HepG2 (cell line): ENCODE data around the gene LYZL2. TPM values are rescaled to one million over a fixed set of nuclear protein-coding genes. Genes with fewer than 3 reads are reported as not detected.

Source experiments
- ARNT ChIP-seq: fragments of 450-650 bp; IDR thresholded peaks from 2 replicates; pipeline ENCODE4 v1.6.1; 2017
- CENPT ChIP-seq: sonication (generic); formaldehyde crosslinking; IDR thresholded peaks from 2 replicates; pipeline ENCODE4 v1.8.0; 2022; ENCODE audit warnings: low read depth, mild to moderate bottlenecking, moderate library complexity, missing genetic modification reagents
- CHD4 ChIP-seq: fragments of 200-600 bp; sonication (generic); IDR thresholded peaks from 2 replicates; pipeline ENCODE4 v1.7.0; 2017; ENCODE audit warnings: mild to moderate bottlenecking, low read length, borderline replicate concordance
- ELF3 ChIP-seq: IDR thresholded peaks from 2 replicates; pipeline ENCODE4 v1.6.1; 2016; ENCODE audit warnings: missing genetic modification reagents, missing compliant biosample characterization
- ETV5 ChIP-seq: IDR thresholded peaks from 2 replicates; pipeline ENCODE4 v1.6.1; 2018; ENCODE audit warnings: missing biosample characterization, missing genetic modification reagents, inconsistent platforms, borderline replicate concordance
- GATAD1 ChIP-seq: IDR thresholded peaks from 2 replicates; pipeline ENCODE4 v1.6.1; 2016; ENCODE audit warnings: missing genetic modification reagents, missing compliant biosample characterization
- HMG20A ChIP-seq: IDR thresholded peaks from 2 replicates; pipeline ENCODE4 v1.6.1; 2016; ENCODE audit warnings: borderline replicate concordance
- HNRNPLL ChIP-seq: fragments of 200-400 bp; formaldehyde crosslinking; IDR thresholded peaks from 2 replicates; pipeline ENCODE4 v1.6.1; 2017; ENCODE audit warnings: mild to moderate bottlenecking, low read depth, low read length; ENCODE audit not compliant: poor library complexity, severe bottlenecking
- JARID2 ChIP-seq: sonication (generic); formaldehyde crosslinking; IDR thresholded peaks from 2 replicates; pipeline ENCODE4 v1.8.1; 2023; ENCODE audit warnings: missing genetic modification reagents, inconsistent platforms; ENCODE audit not compliant: insufficient replicate concordance
- JUN ChIP-seq: sonication (generic); formaldehyde crosslinking; IDR thresholded peaks from 2 replicates; pipeline ENCODE4 v1.4.0; 2020; ENCODE audit warnings: mild to moderate bottlenecking, missing genetic modification reagents
- RARG ChIP-seq: sonication (generic); formaldehyde crosslinking; IDR thresholded peaks from 2 replicates; pipeline ENCODE4 v1.4.0; 2020; ENCODE audit warnings: low read depth, mild to moderate bottlenecking, missing genetic modification reagents
- SIX1 ChIP-seq: sonication (generic); formaldehyde crosslinking; IDR thresholded peaks from 2 replicates; pipeline ENCODE4 v1.4.0; 2020; ENCODE audit warnings: missing genetic modification reagents, borderline replicate concordance
- SPEN ChIP-seq: sonication (generic); formaldehyde crosslinking; IDR thresholded peaks from 2 replicates; pipeline ENCODE4 v1.5.1; 2020; ENCODE audit warnings: low read depth, mild to moderate bottlenecking, missing genetic modification reagents
- TCF7L2 ChIP-seq: IDR thresholded peaks from 2 replicates; pipeline ENCODE4 v1.6.1; 2011; ENCODE audit warnings: mild to moderate bottlenecking, low read depth, low read length, moderate library complexity
- ZFP1 ChIP-seq: IDR thresholded peaks from 2 replicates; pipeline ENCODE4 v1.6.1; 2016
- ZFP36L1 ChIP-seq: sonication (generic); formaldehyde crosslinking; IDR thresholded peaks from 2 replicates; pipeline ENCODE4 v1.8.0; 2022; ENCODE audit warnings: mild to moderate bottlenecking, missing genetic modification reagents, moderate library complexity
- ZNF207 ChIP-seq: fragments of 450-650 bp; IDR thresholded peaks from 2 replicates; pipeline ENCODE4 v1.6.1; 2016; ENCODE audit warnings: antibody characterized with exemption, borderline replicate concordance
- ZNF225 ChIP-seq: sonication (generic); formaldehyde crosslinking; IDR thresholded peaks from 2 replicates; pipeline ENCODE4 v1.4.0; 2020; ENCODE audit warnings: mild to moderate bottlenecking, missing genetic modification reagents
- ZNF543 ChIP-seq: sonication (generic); formaldehyde crosslinking; IDR thresholded peaks from 2 replicates; pipeline ENCODE4 v1.4.0; 2020; ENCODE audit warnings: mild to moderate bottlenecking, missing genetic modification reagents
- ZNF670 ChIP-seq: sonication (generic); formaldehyde crosslinking; IDR thresholded peaks from 2 replicates; pipeline ENCODE4 v1.8.0; 2022; ENCODE audit warnings: mild to moderate bottlenecking, missing genetic modification reagents, borderline replicate concordance
- ZNF775 ChIP-seq: sonication (generic); formaldehyde crosslinking; IDR thresholded peaks from 2 replicates; pipeline ENCODE4 v1.4.0; 2020; ENCODE audit warnings: missing genetic modification reagents, mild to moderate bottlenecking, moderate library complexity, borderline replicate concordance
- polyA plus RNA-seq, 8 experiments: library from polyadenylated mRNA; depleted of rRNA in 3 of 8; stranded (reverse) in 7 of 8; unstranded in 1 of 8; fragments of >200 nt; fragmentation: Illumina TruSeq in 4 of 8; extraction: Trizol in 4 of 8; gene quantifications; 2 replicates each; pipeline versions ENCODE4 v1.2.1 to v1.2.3, GENCODE V29; 2011 to 2016; ENCODE audit warnings: low read depth in 4 of 8, missing spikeins in 1 of 8, mixed read lengths in 1 of 8; ENCODE audit not compliant: insufficient read depth in 1 of 8
- total RNA-seq, 5 experiments: library from RNA; depleted of rRNA; stranded (reverse); fragments of >200 nt; fragmentation: Illumina TruSeq; extraction: Trizol; gene quantifications; 2 replicates each; pipeline ENCODE4 v1.2.3, GENCODE V29; 2016; ENCODE audit warnings: low read depth in 1 of 5
- TF ChIP-seq, protein P1 (sequence below): sonication (generic); formaldehyde crosslinking; IDR thresholded peaks from 2 replicates; pipeline ENCODE4 v1.4.0; 2020; ENCODE audit warnings: mild to moderate bottlenecking, missing genetic modification reagents, borderline replicate concordance
- TF ChIP-seq, protein P2 (sequence below): fragments of 450-650 bp; IDR thresholded peaks from 2 replicates; pipeline ENCODE4 v1.6.1; 2017
- TF ChIP-seq, protein P3 (sequence below): IDR thresholded peaks from 2 replicates; pipeline ENCODE4 v1.6.1; 2016
- TF ChIP-seq, protein P4 (sequence below): sonication (generic); formaldehyde crosslinking; IDR thresholded peaks from 2 replicates; pipeline ENCODE4 v1.4.0; 2020; ENCODE audit warnings: mild to moderate bottlenecking, missing genetic modification reagents
- TF ChIP-seq, protein P5 (sequence below): sonication (generic); formaldehyde crosslinking; IDR thresholded peaks from 2 replicates; pipeline ENCODE4 v1.8.1; 2023; ENCODE audit warnings: mild to moderate bottlenecking, missing genetic modification reagents, borderline replicate concordance

Gene LYZL2
- total and polyA plus RNA-seq, 2 of the 13 experiments (the other 11 are each of a cell fraction or from before 2014, with no cell fraction given) = 0.20 to 0.63 TPM

DNA sequence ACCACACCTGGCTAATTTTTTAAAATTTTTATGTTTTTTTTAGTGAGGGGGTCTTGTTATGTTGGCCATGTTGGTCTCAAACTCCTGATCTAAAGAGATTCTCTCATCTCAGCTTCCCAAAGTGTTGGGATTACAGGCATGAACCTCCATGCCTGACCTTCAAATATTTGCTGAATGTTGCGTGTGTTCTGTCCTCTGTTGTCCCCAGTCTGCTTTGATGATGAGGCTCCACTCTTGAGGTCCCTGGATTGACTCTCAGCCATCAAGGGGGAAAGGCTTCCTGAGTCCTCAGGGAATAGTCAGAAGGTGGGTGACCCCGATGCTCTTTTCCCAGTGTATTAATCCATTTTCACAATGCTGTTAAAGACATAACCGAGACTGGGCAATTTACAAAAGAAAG lies 26.0 kb downstream of the LYZL2 start (continued):
- TF ChIP-seq, protein P1, sequence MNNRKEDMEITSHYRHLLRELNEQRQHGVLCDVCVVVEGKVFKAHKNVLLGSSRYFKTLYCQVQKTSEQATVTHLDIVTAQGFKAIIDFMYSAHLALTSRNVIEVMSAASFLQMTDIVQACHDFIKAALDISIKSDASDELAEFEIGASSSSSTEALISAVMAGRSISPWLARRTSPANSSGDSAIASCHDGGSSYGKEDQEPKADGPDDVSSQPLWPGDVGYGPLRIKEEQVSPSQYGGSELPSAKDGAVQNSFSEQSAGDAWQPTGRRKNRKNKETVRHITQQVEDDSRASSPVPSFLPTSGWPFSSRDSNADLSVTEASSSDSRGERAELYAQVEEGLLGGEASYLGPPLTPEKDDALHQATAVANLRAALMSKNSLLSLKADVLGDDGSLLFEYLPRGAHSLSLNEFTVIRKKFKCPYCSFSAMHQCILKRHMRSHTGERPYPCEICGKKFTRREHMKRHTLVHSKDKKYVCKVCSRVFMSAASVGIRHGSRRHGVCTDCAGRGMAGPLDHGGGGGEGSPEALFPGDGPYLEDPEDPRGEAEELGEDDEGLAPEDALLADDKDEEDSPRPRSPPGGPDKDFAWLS (CRISPR knock-in tag) = no peak
- TF ChIP-seq CENPT (CRISPR knock-in tag) (no peak), HMG20A (peak; percentile 76; the same call in 1 of the 2 replicates), ZNF670 (CRISPR knock-in tag) (no peak), ZFP36L1 (CRISPR knock-in tag) (no peak), ELF3 (CRISPR knock-in tag) (peak; percentile 27; the same call in 1 of the 2 replicates), GATAD1 (CRISPR knock-in tag) (peak; percentile 22; the same call in 1 of the 2 replicates), ZNF543 (CRISPR knock-in tag) (peak; percentile 42; the same call in 1 of the 2 replicates), JUN (CRISPR knock-in tag) (no peak), ETV5 (peak; percentile 70), ZNF225 (CRISPR knock-in tag) (no peak), RARG (CRISPR knock-in tag) (no peak), CHD4 (no peak), SIX1 (CRISPR knock-in tag) (no peak; the same call in 1 of the 2 replicates), ZNF207 (no peak), HNRNPLL (no peak), SPEN (CRISPR knock-in tag) (no peak), JARID2 (CRISPR knock-in tag) (no peak), ZFP1 (CRISPR knock-in tag) (no peak), ZNF775 (CRISPR knock-in tag) (no peak), ARNT (no peak), TCF7L2 (no peak)
- TF ChIP-seq, protein P2, sequence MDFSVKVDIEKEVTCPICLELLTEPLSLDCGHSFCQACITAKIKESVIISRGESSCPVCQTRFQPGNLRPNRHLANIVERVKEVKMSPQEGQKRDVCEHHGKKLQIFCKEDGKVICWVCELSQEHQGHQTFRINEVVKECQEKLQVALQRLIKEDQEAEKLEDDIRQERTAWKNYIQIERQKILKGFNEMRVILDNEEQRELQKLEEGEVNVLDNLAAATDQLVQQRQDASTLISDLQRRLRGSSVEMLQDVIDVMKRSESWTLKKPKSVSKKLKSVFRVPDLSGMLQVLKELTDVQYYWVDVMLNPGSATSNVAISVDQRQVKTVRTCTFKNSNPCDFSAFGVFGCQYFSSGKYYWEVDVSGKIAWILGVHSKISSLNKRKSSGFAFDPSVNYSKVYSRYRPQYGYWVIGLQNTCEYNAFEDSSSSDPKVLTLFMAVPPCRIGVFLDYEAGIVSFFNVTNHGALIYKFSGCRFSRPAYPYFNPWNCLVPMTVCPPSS = no peak
- TF ChIP-seq, protein P3, sequence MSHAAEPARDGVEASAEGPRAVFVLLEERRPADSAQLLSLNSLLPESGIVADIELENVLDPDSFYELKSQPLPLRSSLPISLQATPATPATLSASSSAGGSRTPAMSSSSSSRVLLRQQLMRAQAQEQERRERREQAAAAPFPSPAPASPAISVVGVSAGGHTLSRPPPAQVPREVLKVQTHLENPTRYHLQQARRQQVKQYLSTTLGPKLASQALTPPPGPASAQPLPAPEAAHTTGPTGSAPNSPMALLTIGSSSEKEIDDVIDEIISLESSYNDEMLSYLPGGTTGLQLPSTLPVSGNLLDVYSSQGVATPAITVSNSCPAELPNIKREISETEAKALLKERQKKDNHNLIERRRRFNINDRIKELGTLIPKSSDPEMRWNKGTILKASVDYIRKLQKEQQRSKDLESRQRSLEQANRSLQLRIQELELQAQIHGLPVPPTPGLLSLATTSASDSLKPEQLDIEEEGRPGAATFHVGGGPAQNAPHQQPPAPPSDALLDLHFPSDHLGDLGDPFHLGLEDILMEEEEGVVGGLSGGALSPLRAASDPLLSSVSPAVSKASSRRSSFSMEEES (CRISPR knock-in tag) = no peak
- TF ChIP-seq, protein P4, sequence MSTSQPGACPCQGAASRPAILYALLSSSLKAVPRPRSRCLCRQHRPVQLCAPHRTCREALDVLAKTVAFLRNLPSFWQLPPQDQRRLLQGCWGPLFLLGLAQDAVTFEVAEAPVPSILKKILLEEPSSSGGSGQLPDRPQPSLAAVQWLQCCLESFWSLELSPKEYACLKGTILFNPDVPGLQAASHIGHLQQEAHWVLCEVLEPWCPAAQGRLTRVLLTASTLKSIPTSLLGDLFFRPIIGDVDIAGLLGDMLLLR (CRISPR knock-in tag) = no peak
- TF ChIP-seq, protein P5, sequence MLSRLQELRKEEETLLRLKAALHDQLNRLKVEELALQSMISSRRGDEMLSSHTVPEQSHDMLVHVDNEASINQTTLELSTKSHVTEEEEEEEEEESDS (CRISPR knock-in tag) = no peak
